GM04503 (cell line): ENCODE data around the gene RAPGEF5.
"Not testable (repeated sequence)": the region's sequence is repeated elsewhere in the genome, so short reads cannot be mapped to it uniquely, and the experiment has no call there.

Experiments
- DNase-seq: peaks from one replicate; pipeline ENCODE4 v3.0.0-alpha.2; 2012; ENCODE audit warnings: low read depth

Gene RAPGEF5

DNA sequence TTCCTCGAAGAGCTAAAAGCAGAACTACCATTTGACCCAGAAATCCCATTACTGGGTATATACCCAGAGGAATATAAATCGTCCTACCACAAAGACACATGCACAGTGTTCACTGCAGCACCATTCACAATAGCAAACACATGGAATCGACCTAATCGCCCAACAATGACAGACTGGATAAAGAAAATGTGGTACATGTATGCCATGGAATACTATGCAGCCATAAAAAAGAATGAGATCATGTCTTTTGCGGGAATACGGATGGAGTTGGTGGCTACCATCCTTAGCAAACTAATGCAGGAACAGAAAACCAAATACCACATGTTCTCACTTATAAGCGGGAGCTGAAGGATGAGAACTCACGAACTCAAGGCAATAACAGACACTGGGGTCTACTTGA is 276.7 kb downstream of the RAPGEF5 start:
- DNase-seq, result not testable (repeated sequence)

DNA sequence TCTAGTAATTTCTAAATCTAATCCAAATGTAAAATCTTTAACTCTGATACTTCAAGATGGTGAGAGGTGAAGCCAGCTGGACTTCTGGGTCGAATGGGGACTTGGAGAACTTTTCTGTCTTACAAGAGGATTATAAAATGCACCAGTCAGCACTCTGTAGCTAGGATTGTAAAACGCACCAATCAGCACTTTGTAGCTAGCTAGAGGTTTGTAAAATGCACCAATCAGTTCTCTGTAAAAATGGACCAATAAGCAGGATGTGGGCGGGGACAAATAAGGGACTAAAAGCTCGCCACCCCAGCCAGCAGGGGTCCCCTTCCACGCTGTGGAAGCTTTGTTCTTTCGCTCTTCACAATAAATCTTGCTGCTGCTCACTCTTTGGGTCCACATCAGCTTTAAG is 278.1 kb downstream of the RAPGEF5 start:
- not testable (repeated sequence) for DNase-seq

DNA sequence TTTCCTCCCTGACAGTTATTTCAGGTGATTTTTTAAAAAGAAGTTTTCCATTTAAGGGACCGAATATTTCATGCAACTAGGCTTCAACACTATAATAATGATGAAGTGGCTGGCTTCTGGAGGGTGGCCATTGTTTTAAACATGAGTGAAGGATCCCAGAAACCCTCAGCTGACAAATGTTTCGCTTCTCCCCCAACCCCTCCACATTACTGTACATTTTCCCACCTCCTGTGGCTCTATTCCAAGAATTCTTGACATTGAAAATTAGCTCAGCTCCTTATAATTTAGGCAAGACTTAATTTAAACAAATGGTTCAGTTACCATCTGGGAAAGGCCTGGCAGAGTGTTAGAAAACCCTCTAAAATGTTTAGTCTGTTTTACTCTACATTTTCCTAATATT is 281.4 kb downstream of the RAPGEF5 start:
- no peak for DNase-seq

DNA sequence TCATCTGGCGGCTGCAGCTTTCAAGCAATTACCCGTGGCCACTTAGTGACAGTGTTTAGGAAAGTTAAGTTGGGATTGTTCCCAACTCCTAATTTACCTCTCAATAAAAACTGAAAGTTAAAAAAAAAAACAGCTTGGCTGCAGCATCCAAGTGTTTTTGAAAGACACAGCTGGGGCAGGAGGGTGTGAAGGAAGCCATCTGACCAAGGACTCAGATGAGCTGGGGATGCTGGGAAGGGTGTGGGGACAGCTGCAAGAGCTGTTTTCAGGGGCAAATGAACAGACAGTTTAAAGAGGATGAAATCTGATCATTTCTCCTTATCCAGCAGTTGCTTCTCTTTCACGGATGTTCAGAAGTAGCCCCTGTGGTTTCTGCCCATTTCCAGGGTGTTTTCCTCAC is 282.1 kb downstream of the RAPGEF5 start:
- DNase-seq, result no peak
